NCI-H2081 (cell line): ENCODE measurements around the gene PTF1A.
"Not testable (repeated sequence)": the region's sequence is repeated elsewhere in the genome, so short reads cannot be mapped to it uniquely, and the experiment has no call there.

Experiments
- DNase-seq, 2 experiments: peaks; one replicate each; lab custom pipeline; 2025; lab: John Stamatoyannopoulos, UW

PTF1A gene

DNA sequence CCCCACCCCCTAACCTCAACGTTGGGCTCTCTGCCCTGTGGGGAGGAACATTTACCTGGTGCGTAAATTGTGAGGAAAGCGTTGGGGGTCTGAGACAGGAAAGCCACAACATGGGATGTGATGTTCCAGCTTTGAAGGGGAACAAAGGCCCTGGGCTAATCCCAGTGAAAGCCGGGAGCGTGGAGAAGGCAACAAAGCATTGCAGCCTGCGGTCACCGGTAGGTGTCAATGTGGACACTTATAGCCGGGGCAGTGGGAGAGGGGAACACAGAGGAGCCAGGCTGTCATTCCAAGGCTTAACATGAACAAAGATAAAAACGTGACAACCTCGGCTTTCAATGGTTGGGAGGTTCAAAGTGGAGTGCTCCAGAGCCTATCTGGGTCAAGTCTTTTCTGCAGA, 12.7 kb downstream of the PTF1A start:
- DNase-seq = no peak

DNA sequence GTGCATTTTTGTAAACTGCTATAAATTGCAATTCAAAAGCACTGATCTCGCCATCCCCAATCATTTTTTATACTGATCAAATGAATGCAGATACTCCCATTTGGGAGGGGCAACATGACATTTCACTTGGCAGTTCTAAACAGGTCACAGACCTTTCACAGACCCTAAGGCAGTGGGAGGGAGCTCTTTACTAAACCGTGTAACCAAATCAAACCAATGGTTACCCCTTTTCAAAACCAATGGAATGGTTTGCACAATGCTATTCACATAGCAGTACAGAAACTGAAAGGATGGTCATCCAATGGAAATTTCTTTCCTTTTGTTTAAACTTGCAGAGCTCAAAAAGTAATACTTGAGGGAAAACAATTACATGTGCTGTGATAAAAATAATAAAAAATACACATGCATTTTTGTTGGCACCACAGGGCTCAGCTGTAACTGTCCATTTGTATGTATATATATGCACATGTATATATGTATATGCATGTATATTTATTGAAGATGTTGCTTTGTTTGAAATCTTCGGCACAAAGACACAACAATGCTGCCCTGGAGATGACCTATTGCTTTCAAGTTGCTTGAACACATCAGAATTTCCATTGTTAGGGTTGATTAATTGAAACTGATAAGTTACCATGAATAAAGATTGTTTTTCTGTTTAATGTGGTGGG, 14.0 kb downstream of the PTF1A start:
- DNase-seq = no peak

DNA sequence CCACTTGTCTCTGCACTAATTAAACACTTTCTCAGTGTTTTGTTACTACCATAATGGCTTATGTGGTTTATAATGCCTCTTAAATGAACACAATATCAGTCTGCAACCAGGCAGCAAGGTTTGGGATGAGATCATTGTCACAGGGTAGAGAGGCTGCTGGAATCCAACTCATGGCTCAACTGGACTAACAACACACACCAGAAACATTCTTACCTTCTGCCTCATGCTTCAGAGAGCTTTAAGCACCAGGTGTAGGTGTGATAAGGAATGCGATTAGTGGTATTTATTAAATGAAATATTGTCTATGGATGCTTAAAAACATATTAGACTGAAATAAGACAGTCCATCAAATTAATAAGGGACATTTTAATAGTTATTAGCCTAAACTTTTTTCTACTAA, 25.4 kb downstream of the PTF1A start:
- DNase-seq = no peak

DNA sequence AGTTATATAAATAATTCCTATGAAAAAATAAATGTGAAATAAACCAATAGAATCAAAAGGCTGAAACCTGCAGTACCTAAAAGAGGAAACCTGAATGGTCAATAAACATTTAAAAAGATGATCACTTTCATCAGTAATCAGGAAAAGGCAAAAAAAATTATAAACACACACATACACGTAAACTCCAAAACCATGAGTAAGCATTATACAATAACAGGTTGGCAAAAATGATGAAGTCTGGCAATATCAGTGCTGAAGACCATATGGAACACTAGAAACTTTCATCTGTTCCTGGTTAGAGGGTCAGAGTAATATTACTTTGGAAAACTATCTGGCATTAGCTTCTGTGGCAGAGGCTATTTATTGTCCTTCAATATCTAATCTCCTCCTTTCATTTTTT, 38.5 kb downstream of the PTF1A start:
- no peak for DNase-seq

DNA sequence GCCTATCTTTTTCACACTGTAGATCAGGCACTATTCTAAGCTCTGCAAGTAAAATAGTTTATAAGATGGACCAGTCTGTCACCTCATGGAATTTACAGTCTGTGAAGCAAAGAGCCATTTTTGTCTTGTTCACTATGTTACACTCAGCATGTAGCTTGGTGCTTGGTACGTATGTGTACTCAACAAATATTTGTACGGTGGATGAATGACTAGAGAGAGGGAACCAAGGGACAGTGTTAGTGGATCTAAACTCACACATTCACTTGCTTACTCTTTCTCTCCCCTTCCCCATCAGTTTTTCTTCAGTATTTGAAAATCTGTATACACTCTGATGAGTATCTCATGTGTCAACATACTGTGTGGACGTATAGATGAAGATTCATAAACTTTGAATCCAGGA, 45.9 kb downstream of the PTF1A start:
- no peak for DNase-seq

DNA sequence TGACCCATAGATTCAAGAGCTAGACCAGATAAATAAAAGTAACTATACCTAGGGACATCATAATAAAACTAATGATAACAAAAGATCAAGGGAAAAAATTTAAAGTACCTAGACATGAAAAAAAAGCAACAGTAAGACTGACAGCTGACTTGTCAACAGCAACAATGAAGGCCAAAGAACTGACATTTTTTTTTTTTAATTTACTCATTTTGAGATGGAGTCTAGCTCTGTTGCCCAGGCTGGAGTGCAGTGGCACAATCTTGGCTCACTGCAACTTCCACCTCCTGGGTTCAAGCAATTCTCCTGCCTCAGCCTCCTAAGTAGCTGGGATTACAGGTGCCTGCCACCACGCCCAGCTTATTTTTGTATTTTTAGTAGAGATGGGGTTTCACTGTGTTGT, 49.7 kb downstream of the PTF1A start:
- not testable (repeated sequence) for DNase-seq
